Body of pancreas (tissue), 4 donors: Measurements from ENCODE around the gene MLEC. TPM values are rescaled to one million over a fixed set of nuclear protein-coding genes. Genes with fewer than 3 reads are reported as not detected.

Experiments used
- ATAC-seq: fragments of 150-250 bp; one replicate; pipeline ENCODE4 v1.9.1; 2016
- DNase-seq, 4 donors: peaks; one replicate each; pipeline ENCODE4 v3.0.0-alpha.2; 2019
- H3K27ac ChIP-seq, 4 donors: fragments of 200-600 bp; sonication (generic); 1 replicate in 3 of 4; 2 replicates in 1 of 4; pipeline versions ENCODE4 v1.5.1 to v1.6.1; 2016 to 2019; ENCODE audit warnings: mild to moderate bottlenecking in 1 of 4, mixed read lengths in 1 of 4, moderate library complexity in 1 of 4
- H3K27me3 ChIP-seq, 2 donors: fragments of 200-600 bp; sonication (generic); one replicate each; pipeline ENCODE4 v1.6.0; 2016; ENCODE audit warnings: mild to moderate bottlenecking in 1 of 2
- H3K36me3 ChIP-seq, 2 donors: fragments of 200-600 bp; sonication (generic); replicated peaks in 1 of 2; 2 replicates each; pipeline ENCODE4 v1.5.1; 2016; ENCODE audit warnings: low read depth in 2 of 2; ENCODE audit not compliant: insufficient read depth in 1 of 2
- H3K4me1 ChIP-seq: fragments of 200-600 bp; sonication (generic); one replicate; pipeline ENCODE4 v1.6.0; 2016
- H3K4me3 ChIP-seq, 2 donors: fragments of 200-600 bp; sonication (generic); 1 replicate in 1 of 2; 2 replicates in 1 of 2; pipeline ENCODE4 v1.5.1; 2016 to 2019
- H3K9me3 ChIP-seq, 3 donors: fragments of 200-600 bp; sonication (generic); 1 replicate in 2 of 3; 2 replicates in 1 of 3; pipeline ENCODE4 v1.5.1; 2016
- CTCF ChIP-seq, 7 experiments: fragments of 450-650 bp in 4 of 7; fragments of 200-600 bp in 3 of 7; sonication (generic) in 3 of 7; IDR thresholded peaks; one replicate each; pipeline ENCODE4 v1.5.1; 2016 to 2019; ENCODE audit warnings: antibody characterized with exemption in 7 of 7
- POLR2A ChIP-seq, 3 donors: fragments of 450-650 bp; IDR thresholded peaks; one replicate each; pipeline ENCODE4 v1.6.1; 2016; ENCODE audit warnings: antibody characterized with exemption in 3 of 3, mild to moderate bottlenecking in 2 of 3
- WGBS, 2 donors: methylation state at CpG; one replicate each; pipeline ENCODE4 v1.1.5; 2017; 5-methylcytosine and 5-hydroxymethylcytosine counted together
- intact Hi-C: fragments of 100-400 bp; cut with DNase I; formaldehyde crosslinking; loops from one replicate; pipeline ENCODE4 v1.15.1; 2023
- total RNA-seq, 2 donors: library from RNA; depleted of rRNA; stranded (reverse); fragments of >200 nt; gene quantifications; one replicate each; pipeline ENCODE4 v1.1.0, GENCODE V29; 2016

The MLEC gene, protein sequence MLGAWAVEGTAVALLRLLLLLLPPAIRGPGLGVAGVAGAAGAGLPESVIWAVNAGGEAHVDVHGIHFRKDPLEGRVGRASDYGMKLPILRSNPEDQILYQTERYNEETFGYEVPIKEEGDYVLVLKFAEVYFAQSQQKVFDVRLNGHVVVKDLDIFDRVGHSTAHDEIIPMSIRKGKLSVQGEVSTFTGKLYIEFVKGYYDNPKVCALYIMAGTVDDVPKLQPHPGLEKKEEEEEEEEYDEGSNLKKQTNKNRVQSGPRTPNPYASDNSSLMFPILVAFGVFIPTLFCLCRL
- total RNA-seq, result 100 to 1,000 TPM in 1 of 2 donors, 10 to 100 TPM in 1; 54.7 to 107 TPM

GRCh38 chr12:120686690-120687577, at the start of gene MLEC:
Gene MLEC, plus strand, starts transcription at chr12:120687149. Its CDS starts 148 bp downstream, at chr12:120687297.
- intact Hi-C loops, result no loop called here
- peak within 1 kb of the TSS; percentile 83 to 96 (median 86) for H3K27ac ChIP-seq
- no peaks in the 10 kb centered on the region for H3K9me3 ChIP-seq
- TF ChIP-seq CTCF (IDR thresholded peaks at IDR 0.05), result peak in 1 of 7 experiments; percentile 22
- TF ChIP-seq POLR2A (IDR thresholded peaks at IDR 0.05), result peak; percentile 81 to 89 (median 83)
- WGBS, 2 donors, result 0% methylated on average over 10 to 83 of the region's 84 CpGs
- H3K4me1 ChIP-seq, result peaks cover 34% of the 10 kb centered on the region
- H3K4me3 ChIP-seq, result peak within 1 kb of the TSS; percentile 65 to 75
- peak; percentile 86 for ATAC-seq
- H3K27me3 ChIP-seq, result no peaks in the 10 kb centered on the region
- DNase-seq, result peak; percentile 98 to 99 (median 99)
- no peaks in the 10 kb centered on the region for H3K36me3 ChIP-seq

- DNase-seq (peak; percentile 35 to 72 (median 40)), ATAC-seq (peak; percentile 64)
- H3K27me3 ChIP-seq, result no peaks in the 10 kb centered on the region
- no peaks in the 10 kb centered on the region for H3K9me3 ChIP-seq
- H3K4me3 ChIP-seq, result peak within 1 kb of the TSS in 1 of 2 donors; percentile 13
- H3K4me1 ChIP-seq, result peaks cover 15% of the 10 kb centered on the region
- H3K36me3 ChIP-seq, result no peaks in the 10 kb centered on the region
- TF ChIP-seq POLR2A (IDR thresholded peaks at IDR 0.05), result no peak
- peak; percentile 24 to 46 (median 27) for TF ChIP-seq CTCF (IDR thresholded peaks at IDR 0.05)
- intact Hi-C loops, result no loop called here
- WGBS, 2 donors, result 11 to 90% methylated on average over 3 to 48 of the region's 56 CpGs
- H3K27ac ChIP-seq, result no peak within 1 kb of the TSS
These were observed 46.9 kb upstream of the MLEC start, which contains the start of gene CABP1 for GRCh38 chr12:120639771-120640721. Gene CABP1, plus strand, starts transcription at chr12:120640626. Its CDS starts 60 bp downstream, at chr12:120640686.

GRCh38 chr12:120640861-120641833, 45.8 kb upstream of the MLEC start:
- Histone ChIP-seq H3K27me3 (no peaks in the 10 kb centered on the region), H3K9me3 (no peaks in the 10 kb centered on the region), H3K36me3 (no peaks in the 10 kb centered on the region), H3K4me1 (peaks cover 15% of the 10 kb centered on the region), H3K27ac (no peak overlapping the region), H3K4me3 (peak overlapping the region in 1 of 2 donors; percentile 13)
- DNase-seq, result peak; percentile 61 to 71 (median 63)
- intact Hi-C loops, result no loop called here
- peak; percentile 82 for ATAC-seq
- TF ChIP-seq POLR2A (IDR thresholded peaks at IDR 0.05) (no peak), CTCF (IDR thresholded peaks at IDR 0.05) (no peak)
- WGBS, 2 donors, result 0 to 7% methylated on average over 10 to 92 of the region's 115 CpGs
